Kidney capillary endothelial cell (primary cell): ENCODE data around the gene NOD1.
"Not testable (repeated sequence)": the region's sequence is repeated elsewhere in the genome, so short reads cannot be mapped to it uniquely, and the experiment has no call there.

Source experiments
- DNase-seq: peaks from one replicate; pipeline ENCODE4 v3.0.0-alpha.2; 2018; ENCODE audit warnings: low spot score

NOD1 gene, protein sequence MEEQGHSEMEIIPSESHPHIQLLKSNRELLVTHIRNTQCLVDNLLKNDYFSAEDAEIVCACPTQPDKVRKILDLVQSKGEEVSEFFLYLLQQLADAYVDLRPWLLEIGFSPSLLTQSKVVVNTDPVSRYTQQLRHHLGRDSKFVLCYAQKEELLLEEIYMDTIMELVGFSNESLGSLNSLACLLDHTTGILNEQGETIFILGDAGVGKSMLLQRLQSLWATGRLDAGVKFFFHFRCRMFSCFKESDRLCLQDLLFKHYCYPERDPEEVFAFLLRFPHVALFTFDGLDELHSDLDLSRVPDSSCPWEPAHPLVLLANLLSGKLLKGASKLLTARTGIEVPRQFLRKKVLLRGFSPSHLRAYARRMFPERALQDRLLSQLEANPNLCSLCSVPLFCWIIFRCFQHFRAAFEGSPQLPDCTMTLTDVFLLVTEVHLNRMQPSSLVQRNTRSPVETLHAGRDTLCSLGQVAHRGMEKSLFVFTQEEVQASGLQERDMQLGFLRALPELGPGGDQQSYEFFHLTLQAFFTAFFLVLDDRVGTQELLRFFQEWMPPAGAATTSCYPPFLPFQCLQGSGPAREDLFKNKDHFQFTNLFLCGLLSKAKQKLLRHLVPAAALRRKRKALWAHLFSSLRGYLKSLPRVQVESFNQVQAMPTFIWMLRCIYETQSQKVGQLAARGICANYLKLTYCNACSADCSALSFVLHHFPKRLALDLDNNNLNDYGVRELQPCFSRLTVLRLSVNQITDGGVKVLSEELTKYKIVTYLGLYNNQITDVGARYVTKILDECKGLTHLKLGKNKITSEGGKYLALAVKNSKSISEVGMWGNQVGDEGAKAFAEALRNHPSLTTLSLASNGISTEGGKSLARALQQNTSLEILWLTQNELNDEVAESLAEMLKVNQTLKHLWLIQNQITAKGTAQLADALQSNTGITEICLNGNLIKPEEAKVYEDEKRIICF

DNA sequence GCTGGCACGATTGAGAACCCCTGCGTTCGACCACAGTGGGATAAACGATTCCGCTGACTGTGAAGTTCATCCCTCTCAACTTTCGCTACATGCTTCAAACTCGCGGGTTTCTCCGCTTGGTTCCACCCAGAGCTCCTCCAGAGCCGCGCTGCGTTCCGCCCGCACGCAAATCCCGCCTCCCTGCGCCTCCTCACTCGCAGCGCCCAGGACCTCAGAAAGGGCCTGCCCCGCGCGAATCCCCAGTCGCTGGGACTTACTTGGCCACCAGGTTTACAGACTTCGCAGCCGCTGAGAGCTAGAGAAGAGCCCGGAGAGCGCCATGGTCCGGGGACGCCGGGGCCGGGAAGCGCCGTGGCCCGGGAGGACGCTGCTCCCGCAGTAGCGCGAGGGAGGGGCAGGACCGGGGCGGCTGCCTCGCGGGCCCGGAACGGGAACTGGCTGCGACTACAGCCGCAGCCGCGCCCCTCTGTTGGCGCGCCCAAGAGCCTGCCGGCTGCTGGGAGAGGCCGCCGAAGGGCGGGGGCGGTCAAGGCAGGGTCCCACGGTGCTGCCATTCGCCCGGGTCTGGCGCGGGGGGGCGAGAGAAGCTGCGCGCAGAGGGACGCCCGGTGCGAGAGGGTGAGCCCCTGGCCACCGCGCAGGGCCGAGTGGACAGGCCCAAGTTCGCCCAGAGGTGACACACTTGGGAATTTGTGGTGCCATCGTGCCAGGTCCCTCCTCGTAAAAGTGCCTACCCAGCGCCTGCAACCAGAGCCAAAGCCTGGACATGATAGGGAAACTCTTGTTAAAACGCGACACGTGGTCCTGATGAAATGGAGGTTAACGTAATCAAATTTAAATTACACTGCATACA, at the start of gene NOD1:
NOD1 (minus strand) TSS at position 436 of the 853 bp plus-strand sequence. CDS start 21,863 bp downstream, outside the sequence.
- DNase-seq: peak; percentile 67

DNA sequence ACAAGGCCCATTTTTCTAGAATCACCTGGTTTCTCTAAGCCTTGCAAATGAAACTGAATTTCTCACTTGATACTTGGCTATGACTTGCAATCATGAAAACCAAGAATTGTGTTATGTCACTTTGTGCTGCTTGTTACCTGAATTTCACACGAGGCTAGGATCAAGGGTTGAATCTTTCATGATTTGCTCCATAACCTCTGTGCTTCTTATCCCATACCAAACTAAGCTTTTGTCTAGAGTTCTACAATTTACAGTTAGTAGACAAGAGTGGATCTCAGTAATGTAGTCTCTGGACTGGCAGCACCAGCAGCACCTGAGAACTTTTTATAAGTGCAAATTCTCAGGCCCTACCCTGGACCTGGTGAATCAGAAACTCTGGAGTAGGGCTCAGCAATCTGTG, 48.7 kb upstream of the NOD1 start:
- DNase-seq: not testable (repeated sequence)

DNA sequence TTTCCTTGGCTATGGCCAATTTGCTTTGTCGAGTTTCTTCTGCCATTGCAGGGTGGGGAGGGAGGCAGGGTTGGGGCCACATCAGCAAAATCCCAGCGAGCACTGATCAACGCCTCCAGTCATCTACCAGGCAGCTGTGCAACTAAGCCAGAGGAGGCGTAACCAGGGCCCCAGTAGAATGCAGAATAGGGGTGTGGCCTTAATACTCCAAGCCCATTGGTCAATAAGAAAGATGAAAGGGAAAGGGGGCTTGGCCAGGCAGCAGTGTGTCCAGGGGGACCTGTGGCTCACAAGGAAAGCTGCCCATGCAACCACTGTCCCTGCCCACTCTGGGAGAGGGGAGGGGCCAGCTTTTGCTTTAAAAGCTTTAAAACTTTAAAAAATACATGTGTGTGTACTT, 47.6 kb upstream of the NOD1 start:
- no peak for DNase-seq

DNA sequence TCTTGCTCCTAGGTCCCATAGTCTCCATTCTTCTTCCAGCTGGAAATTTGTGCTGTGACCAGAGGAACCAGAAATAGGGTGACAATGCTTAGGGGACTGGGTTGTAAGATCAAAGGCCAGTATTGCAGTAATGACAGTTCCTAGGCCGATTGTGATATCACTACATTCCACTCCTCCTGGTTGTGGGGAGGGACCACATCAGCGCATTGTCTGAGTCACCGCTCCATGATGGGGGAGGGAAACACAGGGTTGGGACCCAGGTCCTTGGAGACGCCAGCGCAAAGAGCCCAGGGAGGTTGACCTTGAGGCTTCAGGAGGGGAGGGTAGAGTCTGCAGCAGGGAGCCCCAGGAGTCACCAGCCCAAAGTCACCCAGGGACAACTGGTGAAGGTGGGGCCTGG, 46.8 kb upstream of the NOD1 start:
- DNase-seq: no peak

DNA sequence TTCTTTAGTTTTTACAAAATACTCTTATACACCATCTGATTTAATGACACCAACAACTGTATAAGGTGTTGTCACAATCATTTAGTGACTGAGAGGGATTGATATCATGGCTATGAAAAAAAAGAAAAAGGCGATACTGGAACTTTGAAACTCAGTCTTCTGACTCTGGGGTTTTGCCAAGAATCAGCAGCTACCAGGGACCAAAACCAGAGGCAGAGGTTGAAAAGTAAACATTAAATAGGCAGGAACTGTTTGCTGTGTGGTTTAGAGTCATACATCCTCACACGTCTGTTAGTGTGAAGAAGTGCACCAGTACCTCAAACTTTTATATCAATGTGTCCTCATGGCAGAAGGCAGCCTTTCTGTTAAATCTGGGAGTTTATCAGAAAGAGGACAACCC, 46.0 kb upstream of the NOD1 start:
- DNase-seq: no peak

DNA sequence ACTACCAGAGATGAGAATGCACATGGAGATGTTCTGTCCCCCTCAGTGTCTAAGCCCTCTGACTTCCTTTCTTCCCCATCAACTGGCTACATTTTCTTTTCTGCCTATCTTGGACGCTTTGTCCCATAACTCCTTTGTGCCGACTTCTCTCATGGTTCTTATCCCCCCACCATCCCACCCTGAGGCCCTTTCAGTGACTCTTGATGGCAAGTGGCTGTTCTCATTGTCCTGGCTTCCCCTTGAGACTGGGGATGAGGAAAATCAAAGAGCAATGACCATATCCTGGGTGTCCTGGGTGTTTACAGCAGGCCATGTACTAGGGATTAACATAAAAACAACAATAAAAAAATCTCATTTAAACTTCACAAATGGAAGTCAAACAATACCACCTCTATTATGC, 44.9 kb upstream of the NOD1 start:
- DNase-seq: no peak

DNA sequence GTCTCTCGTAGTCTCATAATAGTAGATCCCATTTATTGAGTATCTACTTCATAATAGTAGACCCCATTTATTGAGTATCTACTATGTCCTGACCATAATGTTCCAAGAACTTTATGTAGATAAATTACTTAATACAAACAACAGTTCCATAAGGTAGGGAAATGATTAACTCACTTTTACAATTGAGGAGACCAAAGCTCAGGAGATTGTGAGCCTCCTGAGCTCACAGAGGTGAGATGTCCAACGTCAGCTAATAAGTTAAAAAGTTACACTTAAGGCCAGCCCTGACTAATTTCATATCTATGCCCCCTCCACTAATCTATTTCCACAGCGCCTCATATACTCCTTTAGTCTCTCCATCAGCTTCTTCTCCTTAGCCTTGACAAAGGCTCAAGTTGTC, 43.6 kb upstream of the NOD1 start:
- DNase-seq: no peak

DNA sequence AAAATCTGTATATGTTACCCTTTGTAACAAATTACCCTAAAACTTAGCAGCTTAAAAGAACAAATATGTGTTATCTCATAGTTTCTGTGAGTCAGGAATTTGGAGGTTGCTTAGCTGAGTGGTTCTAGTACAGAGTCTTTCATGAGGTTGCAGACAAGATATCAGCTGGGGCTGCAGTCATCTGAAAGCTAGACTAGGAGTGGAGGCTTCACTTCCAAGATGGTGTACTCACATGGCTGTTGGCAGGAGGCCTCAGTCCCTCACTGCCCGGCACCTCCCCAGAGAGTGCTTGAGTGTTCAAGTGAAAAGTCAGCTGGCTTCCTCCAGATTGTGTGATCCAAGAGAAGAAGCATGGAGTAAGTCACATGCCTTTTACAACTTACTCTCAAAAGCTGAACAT, 42.9 kb upstream of the NOD1 start:
- no peak for DNase-seq

DNA sequence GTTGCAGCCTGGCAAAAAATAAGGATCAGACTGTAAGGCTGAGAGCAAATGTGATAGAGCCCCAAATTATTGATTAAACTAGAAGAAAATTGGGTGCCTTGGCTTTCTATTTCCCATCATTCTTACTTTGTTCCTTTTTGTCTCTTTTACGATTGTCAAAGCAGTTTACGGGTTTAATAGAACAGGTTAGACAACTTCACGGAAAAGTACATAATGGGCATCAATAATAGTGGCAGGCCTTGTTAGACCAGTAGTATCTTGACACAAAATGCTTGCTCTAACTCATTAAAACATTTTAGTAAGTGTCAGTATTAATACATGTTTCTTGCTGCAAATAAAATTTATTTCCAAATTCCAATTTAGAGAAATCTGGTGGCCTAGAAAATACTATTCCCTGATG, 40.5 kb upstream of the NOD1 start:
- no peak for DNase-seq

DNA sequence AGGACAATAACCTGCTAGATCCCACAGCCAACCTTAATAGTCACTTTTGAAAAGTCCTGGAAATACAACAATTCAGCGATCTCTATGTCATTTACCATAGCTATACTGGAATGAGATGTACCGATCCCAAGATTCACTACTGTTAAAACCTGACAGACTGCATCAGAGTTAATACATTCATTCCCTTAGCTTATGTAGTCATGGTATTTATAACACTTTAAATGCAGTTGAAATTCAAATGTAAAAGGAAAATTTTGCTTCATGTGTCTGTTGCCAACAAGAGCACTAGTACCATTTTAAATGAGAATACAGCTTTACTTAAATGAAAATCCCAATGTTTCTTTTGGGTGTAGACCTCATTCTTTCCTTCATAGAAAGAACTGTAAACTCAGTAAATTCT, 37.2 kb upstream of the NOD1 start:
- no peak for DNase-seq

DNA sequence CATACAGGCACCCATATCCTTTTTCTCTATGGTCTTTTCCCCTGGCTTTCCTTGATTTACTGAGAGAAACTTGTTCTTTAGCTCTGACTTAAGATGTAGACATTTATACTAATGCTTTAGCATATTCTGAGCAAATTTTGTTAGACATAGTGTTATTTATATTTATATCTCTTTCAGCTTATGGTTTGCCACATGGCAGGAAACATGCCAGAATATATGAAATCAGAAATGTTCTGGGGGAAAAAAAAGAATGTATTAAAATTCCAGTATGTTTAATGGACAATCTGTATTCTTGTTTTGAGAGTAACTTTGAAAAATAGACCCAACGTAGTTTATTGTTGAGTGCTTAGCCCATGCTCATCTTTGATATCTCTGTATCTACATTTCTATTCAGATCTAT, 36.2 kb upstream of the NOD1 start:
- DNase-seq: no peak

DNA sequence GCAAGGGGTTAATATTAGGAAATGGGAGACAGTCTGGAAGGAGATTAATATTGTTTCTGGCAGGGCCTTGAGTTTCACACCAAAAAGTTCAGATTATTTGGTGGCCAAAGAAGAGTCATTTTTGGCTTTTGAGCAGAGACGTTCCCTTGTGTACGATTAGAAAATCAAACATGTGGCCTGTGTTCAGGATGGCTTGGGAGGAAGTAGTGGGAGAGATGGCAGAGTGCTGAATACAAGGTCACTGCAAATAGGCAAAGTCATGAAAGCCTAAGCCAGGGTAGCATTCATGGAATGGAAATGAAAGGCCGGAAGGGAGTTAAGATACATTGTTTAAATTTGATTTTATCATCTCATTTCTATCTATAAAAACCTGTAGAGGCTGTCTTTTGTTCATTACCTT, 35.6 kb upstream of the NOD1 start:
- no peak for DNase-seq

DNA sequence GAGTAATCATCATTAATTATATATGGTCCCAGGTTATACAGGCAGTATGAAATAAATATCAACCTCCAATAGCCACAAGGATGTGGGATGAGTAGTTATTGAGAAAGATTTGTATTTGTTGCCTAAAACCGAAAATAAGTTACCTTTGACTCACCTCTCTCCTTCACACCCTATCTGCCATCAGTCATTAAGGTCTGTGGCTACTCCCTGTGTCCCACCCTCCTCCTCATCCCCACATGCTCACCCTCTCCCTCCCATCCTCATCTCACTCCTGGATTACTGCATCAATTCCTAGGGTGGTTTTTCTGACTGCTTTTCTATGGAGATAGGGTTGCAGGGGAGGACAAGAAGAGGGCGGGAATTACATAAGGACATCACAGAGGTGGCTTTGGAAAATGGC, 35.2 kb upstream of the NOD1 start:
- no peak for DNase-seq

DNA sequence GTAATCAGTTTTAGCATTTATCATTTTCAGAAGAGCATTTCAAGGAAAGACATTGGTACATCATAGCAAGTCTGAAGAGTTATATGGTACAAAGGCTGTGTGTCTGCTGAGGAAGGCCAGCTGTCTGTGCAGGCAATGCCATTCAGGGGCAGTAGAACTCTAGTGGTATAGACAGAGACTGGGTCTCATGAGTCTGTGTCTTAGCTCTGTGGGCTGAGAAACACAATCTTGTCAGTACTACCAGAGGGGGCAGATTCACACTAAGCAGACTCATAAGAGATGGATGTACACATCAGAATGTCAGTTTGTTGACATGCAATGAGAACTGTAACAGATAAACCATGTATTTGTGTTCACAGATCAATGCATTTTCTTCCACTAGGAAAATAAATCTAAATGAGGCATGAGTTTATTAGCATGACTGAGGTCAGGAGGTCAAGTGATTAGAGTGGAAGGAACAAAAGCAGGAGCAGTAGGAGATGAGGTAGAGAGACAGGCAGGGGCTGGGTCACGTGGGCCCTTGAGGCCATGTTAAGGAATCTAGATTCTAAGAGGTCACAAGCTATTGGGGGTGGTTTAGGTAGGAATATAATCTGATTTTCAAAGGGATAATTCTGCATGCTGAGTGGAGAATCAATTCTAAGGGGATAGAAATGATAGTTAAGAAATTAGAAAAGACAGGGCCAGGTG, 33.5 kb upstream of the NOD1 start:
- no peak for DNase-seq

DNA sequence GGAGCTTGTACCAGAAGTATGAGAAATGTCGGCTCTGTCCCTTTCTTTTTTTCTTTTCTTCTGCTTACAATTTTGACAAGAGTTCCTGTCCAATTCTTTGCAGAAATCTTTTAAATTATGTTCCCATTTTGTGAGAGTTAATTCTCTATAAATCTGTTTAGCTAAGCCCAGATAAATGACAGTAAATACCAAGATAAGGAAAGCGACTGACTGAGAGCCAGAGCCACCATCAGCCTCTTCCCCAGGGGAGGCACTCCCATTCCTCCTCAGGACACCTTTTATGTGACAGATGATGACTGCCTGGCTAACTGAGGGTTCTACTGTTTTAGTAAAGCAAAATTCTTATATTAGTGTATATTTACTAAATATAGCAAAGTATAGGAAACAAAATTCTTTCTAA, 32.9 kb upstream of the NOD1 start:
- DNase-seq: no peak

DNA sequence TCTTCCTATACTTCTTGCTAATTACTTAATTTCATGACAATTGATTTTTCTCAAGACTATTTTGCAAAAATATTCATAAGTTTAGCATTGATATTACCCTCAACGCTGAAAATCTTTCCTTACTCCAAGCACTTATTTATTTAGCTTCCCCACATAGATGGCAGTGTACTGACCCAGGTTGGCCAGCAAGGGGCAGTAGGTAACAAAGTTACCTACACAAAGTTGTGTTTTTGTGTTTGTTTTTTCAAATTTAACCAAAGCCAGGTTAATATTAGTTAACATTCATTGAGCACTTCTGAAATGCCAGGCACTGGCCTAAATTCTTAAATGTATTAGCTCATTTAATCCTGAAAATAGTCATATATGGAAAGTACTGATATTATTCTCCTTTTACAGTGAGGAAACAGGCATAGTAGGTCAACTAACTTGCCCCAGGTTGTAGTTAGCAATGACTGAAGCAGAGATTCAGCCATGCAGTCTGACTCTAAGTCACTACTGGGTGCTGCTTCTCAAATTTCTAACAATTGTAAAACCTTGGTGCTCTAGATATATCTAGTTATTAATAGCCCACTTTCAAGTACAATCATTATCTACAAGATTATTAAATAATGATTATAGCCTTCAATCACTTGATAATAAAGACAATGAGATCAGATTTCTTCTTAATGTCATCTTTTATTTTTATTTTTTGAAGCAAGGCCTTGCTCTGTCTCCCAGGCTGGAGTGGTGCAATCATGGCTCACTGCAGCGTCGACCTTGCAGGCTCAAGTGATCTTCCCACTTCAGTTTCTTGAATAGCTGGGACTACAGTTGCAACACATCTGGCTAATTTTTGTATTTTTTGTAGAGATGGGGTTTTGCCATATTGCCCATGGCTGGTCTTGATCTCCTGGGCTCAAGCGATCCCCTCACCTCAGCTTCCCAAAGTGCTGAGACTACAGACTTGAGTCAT, 31.8 kb upstream of the NOD1 start:
- DNase-seq: peak; percentile 50

DNA sequence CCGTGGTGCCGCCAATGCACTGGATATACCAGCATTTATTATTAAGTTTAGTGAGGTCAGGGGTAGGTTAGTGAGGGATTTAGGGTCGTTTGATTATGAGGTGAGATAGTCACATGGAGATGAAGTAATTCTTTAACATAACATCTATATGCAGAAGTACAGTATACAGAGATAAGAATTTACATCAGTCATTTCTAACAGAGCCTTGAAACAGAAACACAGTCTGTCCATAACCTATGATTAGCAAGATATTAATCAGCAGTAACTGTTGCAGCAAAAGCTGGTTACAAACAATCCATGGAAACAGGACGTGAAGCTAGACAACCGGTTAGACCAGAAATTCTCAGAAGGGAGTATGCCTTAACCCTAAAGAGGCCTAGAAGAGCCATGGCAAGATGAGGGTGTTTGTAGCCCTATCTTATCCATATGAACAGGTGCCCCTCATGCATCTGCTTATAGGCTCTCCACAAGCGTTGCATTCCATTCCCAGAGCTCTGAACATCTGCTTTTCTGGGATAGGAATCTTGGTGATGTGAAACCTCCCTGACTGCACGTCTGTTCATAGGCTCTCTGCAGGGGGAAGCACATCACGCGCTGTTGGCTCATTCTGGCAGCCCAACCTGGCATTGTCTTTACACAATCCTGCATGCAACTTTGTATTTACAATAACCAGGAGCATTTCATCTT, 30.7 kb upstream of the NOD1 start:
- not testable (repeated sequence) for DNase-seq

DNA sequence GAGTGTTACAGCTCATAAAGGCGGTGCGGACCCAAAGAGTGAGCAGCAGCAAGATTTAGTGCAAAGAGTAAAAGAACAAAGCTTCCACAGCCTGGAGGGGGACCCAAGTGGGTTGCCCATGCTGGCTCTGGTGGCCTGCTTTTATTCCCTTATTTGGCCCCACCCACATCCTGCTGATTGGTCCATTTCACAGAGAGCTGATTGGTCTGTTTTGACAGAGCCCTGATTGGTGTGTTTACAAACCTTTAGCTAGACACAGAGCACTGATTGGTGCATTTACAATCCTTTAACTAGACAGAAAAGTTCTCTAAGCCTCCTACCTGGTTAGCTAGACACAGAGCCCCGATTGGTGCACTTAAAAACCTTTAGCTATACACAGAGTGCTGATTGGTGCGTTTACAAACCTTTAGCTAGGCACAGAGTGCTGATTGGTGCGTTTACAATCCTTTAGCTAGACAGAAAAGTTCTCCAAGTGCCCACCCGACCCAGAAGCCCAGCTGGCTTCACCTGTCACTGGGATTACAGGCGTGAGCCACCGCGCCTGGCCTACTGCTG, 28.8 kb upstream of the NOD1 start:
- not testable (repeated sequence) for DNase-seq

DNA sequence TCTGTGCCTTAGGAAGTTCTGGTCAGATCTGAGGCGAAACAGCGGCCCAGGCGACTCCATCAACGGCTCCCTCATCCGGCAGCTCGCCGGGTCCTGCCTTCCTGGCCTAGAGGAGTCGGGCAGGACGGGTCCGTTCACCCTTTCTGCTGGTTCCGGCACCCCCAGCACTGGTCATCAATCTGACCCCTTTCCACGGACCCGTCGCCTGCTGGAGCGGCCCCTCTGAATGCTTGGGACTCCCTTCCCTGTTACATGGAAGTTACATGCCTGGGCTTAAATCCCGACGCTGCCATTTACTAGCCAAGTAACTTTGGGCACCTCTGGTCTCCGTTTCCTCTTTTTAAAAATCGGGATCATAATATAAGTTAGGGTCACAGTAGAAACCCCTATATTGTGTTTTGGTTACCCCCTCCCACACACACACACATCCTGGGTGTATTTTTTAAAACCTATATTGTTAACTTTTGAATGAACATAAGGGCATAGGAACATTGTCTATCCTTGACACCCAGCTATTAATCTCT, 26.7 kb upstream of the NOD1 start:
- DNase-seq: no peak
